ENCODE measurements around the gene WHAMM. TPM values are rescaled to one million over a fixed set of nuclear protein-coding genes. Genes with fewer than 3 reads are reported as not detected.
A peak's percentile ranks its signal among the peaks of the same experiment; 100 is the strongest.

The WHAMM gene
- total and polyA plus RNA-seq, 2 of the 4 experiments (the other 2 are of a cell fraction), result 1.4 to 4.1 TPM

- Histone ChIP-seq H3K9ac (ENCODE audit: low read depth, low read length) (peak overlapping the region; percentile 86), H2BK120ac (ENCODE audit: low read depth, low read length) (peak overlapping the region; percentile 54), H3K56ac (ENCODE audit: extremely low read depth, insufficient read depth, low read length) (peak overlapping the region; percentile 72), H3K23ac (ENCODE audit: low read depth, low read length) (peak overlapping the region; percentile 88; the same call in 1 of the 2 replicates), H4K5ac (ENCODE audit: low read depth, low read length) (peak overlapping the region; percentile 75), H3K27me3 (ENCODE audit: control insufficient read depth, insufficient read depth, low read length) (no peaks in the 10 kb centered on the region), H3K14ac (replicated peaks; ENCODE audit: low read depth, low read length) (peak overlapping the region; percentile 81; the same call in 1 of the 2 replicates), H2BK15ac (ENCODE audit: low read depth, low read length) (no peak overlapping the region), H3K9me1 (ENCODE audit: insufficient read depth, low read length) (0 out of 2 replicates have a peak, but pooled peaks cover 5% of the 10 kb centered on the region), H3K9me3 (ENCODE audit: control insufficient read depth, insufficient read depth, low read length) (no peaks in the 10 kb centered on the region), H3K18ac (ENCODE audit: low read depth, low read length) (peak overlapping the region; percentile 66), H2BK20ac (ENCODE audit: low read depth, low read length) (no peak overlapping the region), H4K8ac (ENCODE audit: low read depth in 2 of 2, low read length in 2 of 2) (peak overlapping the region in 1 of 2 experiments; percentile 45; a peak in 3 of 4 replicates), H3K27ac (ENCODE audit: insufficient read depth, low read length) (peak overlapping the region; percentile 92), H3K4ac (ENCODE audit: low read depth, low read length) (peak overlapping the region; percentile 82), H2BK5ac (ENCODE audit: low read depth, low read length, poor library complexity, severe bottlenecking) (peak overlapping the region; percentile 96), H3K4me1 (ENCODE audit: control insufficient read depth, insufficient read depth, low read length) (no peaks in the 10 kb centered on the region), H2AK9ac (replicated peaks; ENCODE audit: low read depth, low read length, poor library complexity) (peak overlapping the region; percentile 97), H3K4me3 (ENCODE audit: insufficient read depth, low read depth, low read length) (peak overlapping the region; percentile 88), H3K36me3 (ENCODE audit: control insufficient read depth, insufficient read depth, low read length) (peaks cover 11% of the 10 kb centered on the region), H3K4me2 (ENCODE audit: low read depth, low read length) (peak overlapping the region; percentile 92), H4K91ac (ENCODE audit: insufficient read depth, low read depth, low read length) (no peak overlapping the region; the same call in 1 of the 2 replicates), H2AK5ac (ENCODE audit: low read depth, low read length) (no peak overlapping the region), H3K79me1 (ENCODE audit: low read depth in 1 of 2, low read length in 2 of 2) (peaks cover 16 to 24% of the 10 kb centered on the region in 2 experiments), H4K20me1 (ENCODE audit: insufficient read depth, low read length) (peaks cover 7% of the 10 kb centered on the region; the same call in 1 of the 2 replicates), H2AFZ (replicated peaks; ENCODE audit: low read length, poor library complexity) (peak overlapping the region; percentile 99)
- no TSS peak for BruUV-seq (replicated peaks)
- intact Hi-C loops (cut with micrococcal nuclease) (loop anchor here (5.0 kb wide), 1 partner anchor 192 kb away; no protein-coding TSS in a partner anchor), dilution Hi-C loops (cut with HindIII; ENCODE audit: low sequenced_read_pairs, unreplicated experiment) (no loop called here), in situ Hi-C loops (cut with MboI; ENCODE audit: low sequenced_read_pairs) (loop anchor here (10.0 kb wide), 1 partner anchor 55 kb away; no protein-coding TSS in a partner anchor)
- ChIA-PET POLR2A (ENCODE audit: unreplicated experiment) (interaction anchor here (0.6 kb wide), 1 partner anchor 60 kb away, joined by 3 read pairs; no protein-coding TSS in a partner anchor), CTCF (no interaction called here)
- TF ChIP-seq CEBPB (IDR thresholded peaks at IDR 0.05; ENCODE audit: low read depth, low read length) (peak; percentile 73), MAFK (IDR thresholded peaks at IDR 0.05; ENCODE audit: low read depth, low read length) (peak; percentile 15; the same call in 1 of the 2 replicates), CTCF (conservative IDR thresholded peaks at IDR 0.05; ENCODE audit: low read depth, low read length) (no peak)
- peak; percentile 42 for ATAC-seq (ENCODE audit: low read depth)
- 0% methylated on average over 37 of the region's 81 CpGs; no CpG with 5 or more reads in 1 of the 2 experiments for WGBS, 2 experiments (ENCODE audit: extremely low coverage in 2 of 2, insufficient read length in 1 of 2)
- DNase-seq, result peak; percentile 50
These were observed 847 bp downstream of the WHAMM start for GRCh38 chr15:82810061-82810889.
